ENCODE measurements around the gene FFAR4.

The FFAR4 gene

DNA sequence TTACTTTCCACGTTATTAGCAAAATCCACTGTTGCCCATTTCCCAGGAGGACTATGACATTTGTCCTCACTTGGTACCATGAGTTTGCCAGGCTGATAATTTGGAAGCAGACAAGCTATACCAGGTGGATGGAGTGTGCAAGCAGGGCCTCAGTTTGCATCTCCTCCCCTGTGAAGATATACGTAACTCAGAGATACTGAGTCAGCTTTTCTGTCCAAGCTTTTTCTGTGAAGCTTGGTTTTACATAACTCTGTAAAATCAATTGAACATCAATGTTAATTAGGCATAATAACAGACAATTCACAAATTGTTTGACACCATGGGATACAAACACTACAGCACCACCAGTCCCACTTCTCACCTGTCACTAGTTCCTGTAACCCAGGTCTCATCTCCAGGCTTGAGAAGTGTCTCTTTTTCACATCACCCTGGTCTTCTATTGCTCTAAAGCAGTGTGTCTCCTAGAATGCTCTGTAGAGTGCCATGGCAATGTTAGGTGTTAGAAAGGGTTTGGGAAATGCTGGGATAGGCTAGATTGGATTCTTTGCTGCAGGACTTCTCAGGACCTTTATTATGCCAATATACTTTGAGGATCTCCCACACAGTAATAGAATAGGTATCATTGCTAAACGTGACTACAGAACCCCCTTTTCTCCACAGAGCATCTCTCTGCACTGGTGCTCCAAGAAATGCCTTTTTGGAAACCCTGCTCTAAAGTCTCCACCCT lies 13.7 kb downstream of the FFAR4 start:
- TF ChIP-seq, protein P1, sequence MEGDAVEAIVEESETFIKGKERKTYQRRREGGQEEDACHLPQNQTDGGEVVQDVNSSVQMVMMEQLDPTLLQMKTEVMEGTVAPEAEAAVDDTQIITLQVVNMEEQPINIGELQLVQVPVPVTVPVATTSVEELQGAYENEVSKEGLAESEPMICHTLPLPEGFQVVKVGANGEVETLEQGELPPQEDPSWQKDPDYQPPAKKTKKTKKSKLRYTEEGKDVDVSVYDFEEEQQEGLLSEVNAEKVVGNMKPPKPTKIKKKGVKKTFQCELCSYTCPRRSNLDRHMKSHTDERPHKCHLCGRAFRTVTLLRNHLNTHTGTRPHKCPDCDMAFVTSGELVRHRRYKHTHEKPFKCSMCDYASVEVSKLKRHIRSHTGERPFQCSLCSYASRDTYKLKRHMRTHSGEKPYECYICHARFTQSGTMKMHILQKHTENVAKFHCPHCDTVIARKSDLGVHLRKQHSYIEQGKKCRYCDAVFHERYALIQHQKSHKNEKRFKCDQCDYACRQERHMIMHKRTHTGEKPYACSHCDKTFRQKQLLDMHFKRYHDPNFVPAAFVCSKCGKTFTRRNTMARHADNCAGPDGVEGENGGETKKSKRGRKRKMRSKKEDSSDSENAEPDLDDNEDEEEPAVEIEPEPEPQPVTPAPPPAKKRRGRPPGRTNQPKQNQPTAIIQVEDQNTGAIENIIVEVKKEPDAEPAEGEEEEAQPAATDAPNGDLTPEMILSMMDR (IDR thresholded peaks at IDR 0.05; ENCODE audit: borderline replicate concordance, insufficient read depth, low read depth, low read length): no peak
- H3K4me3 ChIP-seq (ENCODE audit: low read depth, low read length): no peak overlapping the region

DNA sequence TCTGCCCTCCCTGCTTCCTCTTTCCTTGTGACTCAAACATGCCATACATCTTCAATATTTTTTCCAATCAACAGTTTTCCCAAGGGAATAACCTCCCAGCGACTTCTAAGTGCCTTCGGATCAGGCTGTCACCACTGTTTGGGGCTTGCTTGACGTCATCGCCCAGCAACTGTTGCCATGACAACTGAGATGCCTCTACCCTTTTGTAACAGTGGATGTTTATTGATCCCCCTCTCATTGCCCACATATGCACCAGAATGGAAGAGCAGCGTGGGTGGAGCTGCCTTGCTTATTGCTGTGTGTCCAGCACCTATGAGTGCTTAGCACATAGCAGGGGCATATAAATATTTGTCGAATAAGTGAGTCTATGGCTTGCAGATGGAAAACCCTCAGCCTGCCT lies 14.4 kb downstream of the FFAR4 start:
- TF ChIP-seq, protein P1 (IDR thresholded peaks at IDR 0.05; ENCODE audit: borderline replicate concordance, insufficient read depth, low read depth, low read length): no peak

DNA sequence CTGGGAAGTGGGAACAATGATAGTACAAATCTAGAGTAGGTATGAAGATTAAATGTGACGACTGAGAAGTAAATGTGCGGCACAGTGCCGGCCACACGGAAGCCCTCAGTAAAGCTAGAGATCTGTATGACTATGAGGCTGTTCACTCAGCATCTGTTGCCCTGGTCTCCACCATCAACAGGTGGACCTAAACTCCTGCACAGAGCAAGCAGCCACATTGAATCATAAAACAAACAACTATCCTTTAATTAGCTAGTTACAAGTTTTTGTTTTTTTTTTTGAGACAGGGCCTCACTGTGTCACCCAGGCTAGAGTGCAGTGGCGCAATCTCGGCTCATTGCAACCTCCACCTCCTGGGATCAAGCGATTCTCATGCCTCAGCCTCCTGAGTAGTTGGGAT lies 18.0 kb downstream of the FFAR4 start:
- no peak overlapping the region for H3K4me3 ChIP-seq (ENCODE audit: low read depth, low read length)
- TF ChIP-seq, protein P1 (IDR thresholded peaks at IDR 0.05; ENCODE audit: borderline replicate concordance, insufficient read depth, low read depth, low read length): no peak

More for the DNA sequence above, 14.4 kb downstream of the FFAR4 start:
- H3K4me3 ChIP-seq (ENCODE audit: low read depth, low read length): no peak overlapping the region

DNA sequence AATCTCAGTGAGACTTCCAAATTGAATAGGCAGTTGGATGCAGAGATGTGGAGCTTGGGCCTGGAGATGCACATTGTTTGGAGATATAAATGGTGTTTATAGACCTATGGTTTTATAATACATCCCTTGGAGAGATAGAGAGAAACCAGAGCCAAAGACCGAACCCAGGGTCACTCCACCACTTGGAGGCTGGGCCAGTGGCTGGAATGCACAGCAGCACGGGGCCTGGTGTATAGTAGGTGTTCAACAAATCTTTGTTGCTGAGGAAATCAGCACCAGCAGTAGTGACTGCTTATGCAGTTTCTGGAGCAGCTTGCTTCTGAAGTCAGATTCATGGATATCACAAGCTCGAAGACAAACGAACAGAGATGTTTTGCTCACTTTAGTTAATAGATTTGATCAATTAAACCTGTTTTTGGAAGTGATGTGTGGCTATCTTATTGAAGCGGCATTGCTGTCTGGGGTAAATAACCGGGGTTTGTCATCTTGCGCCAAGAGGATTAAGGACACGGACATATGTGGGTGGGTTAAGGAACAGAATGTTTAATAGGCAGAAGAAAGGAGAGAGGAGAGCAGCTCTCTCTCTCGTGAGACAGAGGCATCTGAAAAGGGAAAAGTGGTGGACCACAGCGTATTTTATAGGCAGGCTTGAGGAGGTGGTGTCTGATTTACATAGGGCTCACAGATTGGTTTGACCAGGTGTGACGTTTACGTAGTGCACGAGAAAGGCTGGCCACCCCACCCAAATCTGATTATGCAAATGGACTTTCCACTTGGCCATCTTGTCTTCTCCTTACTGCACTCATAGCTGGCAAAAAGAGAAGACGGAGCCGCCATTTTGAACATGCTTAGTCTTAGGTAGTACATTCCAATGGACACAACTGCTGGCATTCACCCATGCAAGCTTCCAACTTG lies 23.4 kb downstream of the FFAR4 start:
- TF ChIP-seq, protein P1 (IDR thresholded peaks at IDR 0.05; ENCODE audit: borderline replicate concordance, insufficient read depth, low read depth, low read length): no peak
- no peak overlapping the region for H3K4me3 ChIP-seq (ENCODE audit: low read depth, low read length)

DNA sequence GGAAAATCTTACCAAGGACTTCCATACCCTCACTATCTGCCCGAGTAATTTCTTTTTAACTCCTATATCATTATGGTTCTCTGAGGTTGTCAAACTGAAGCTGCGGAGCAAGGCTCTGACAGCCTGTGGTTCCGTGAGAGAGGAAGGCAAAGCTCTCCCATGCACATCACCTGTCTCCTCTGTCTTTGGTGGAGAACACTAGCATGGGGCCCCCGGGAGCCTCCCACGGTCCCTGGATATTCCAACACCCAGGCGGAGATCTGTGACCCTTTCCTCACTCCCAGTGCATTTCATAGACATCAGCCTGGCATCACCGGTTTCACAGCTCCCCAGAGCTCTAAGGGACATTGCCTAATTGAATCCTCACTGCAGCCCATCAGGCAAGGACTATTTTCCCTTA lies 24.2 kb downstream of the FFAR4 start:
- H3K4me3 ChIP-seq (ENCODE audit: low read depth, low read length): no peak overlapping the region

DNA sequence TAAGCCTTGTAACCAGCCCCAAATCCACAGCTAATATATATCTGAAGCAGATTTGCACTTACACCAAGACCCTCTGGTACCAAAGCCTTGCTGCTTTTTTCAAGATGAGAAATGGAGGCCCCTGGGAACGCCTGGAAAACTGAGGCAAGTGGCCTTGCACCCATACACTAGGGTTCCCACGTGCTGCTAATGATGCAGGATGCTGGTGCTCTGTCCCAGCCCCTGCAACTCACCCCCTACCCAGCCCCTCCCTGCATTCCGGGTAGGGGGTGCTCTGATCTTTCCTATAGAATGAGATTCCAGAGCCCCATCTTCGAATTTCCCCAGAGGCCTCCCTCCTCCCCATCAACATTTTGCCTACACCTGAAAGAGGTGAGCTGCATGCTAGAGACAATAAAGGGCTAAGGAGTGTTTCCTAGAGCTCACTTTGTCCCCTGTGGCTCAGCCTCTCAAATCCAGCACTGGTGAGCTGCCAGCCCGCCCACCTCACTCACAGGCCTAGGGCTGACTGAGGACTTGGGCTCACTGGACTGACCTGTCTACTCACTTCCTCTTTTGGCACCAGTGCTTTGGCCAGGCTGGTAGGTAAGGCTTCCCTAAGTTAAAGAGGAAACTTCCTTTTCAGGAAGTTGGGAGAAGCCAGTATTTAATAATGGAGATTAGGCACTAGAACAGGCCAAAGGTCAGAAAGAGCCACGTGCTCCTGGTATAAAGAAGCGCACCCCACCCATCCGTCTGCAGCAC lies 24.8 kb downstream of the FFAR4 start:
- TF ChIP-seq, protein P1 (IDR thresholded peaks at IDR 0.05; ENCODE audit: borderline replicate concordance, insufficient read depth, low read depth, low read length): no peak

More for the DNA sequence above, 24.2 kb downstream of the FFAR4 start:
- TF ChIP-seq, protein P1 (IDR thresholded peaks at IDR 0.05; ENCODE audit: borderline replicate concordance, insufficient read depth, low read depth, low read length): no peak

More for the DNA sequence above, 24.8 kb downstream of the FFAR4 start:
- no peak overlapping the region for H3K4me3 ChIP-seq (ENCODE audit: low read depth, low read length)
